CD14-positive monocyte (primary cell): ENCODE results near the gene SSTR5. TPM values are rescaled to one million over a fixed set of nuclear protein-coding genes. Genes with fewer than 3 reads are reported as not detected.

Experiments
- DNase-seq, 3 donors: peaks; one replicate each; pipeline ENCODE4 v3.0.0-alpha.2; 2011 to 2022
- H2AFZ ChIP-seq: 2 replicates; pipeline ENCODE4 v1.6.0; 2012; ENCODE audit warnings: mild to moderate bottlenecking, low read depth, low read length, inconsistent platforms; ENCODE audit not compliant: insufficient read depth, poor library complexity, severe bottlenecking
- H3K27ac ChIP-seq, 2 donors: 1 replicate in 1 of 2; 2 replicates in 1 of 2; pipeline ENCODE4 v1.5.1; 2012 to 2013; ENCODE audit warnings: low read length in 2 of 2, control low read depth in 1 of 2, inconsistent platforms in 1 of 2, low read depth in 1 of 2, mild to moderate bottlenecking in 1 of 2
- H3K27me3 ChIP-seq, 2 donors: one replicate each; pipeline versions ENCODE4 v1.6.0 to v1.6.1; 2011 to 2013; ENCODE audit warnings: low read length in 2 of 2; ENCODE audit not compliant: control insufficient read depth in 2 of 2, insufficient read depth in 2 of 2
- H3K36me3 ChIP-seq, 2 donors: replicated peaks in 1 of 2; 1 replicate in 1 of 2; 2 replicates in 1 of 2; pipeline versions ENCODE4 v1.5.1 to v1.6.1; 2012 to 2013; ENCODE audit warnings: low read length in 2 of 2, control low read depth in 1 of 2, inconsistent platforms in 1 of 2, mild to moderate bottlenecking in 1 of 2; ENCODE audit not compliant: insufficient read depth in 2 of 2, control insufficient read depth in 1 of 2
- H3K4me1 ChIP-seq, 2 donors: 1 replicate in 1 of 2; 2 replicates in 1 of 2; pipeline versions ENCODE4 v1.5.1 to v1.6.1; 2012 to 2013; ENCODE audit warnings: low read length in 2 of 2, control low read depth in 1 of 2, inconsistent platforms in 1 of 2, mild to moderate bottlenecking in 1 of 2, moderate library complexity in 1 of 2; ENCODE audit not compliant: insufficient read depth in 2 of 2, control insufficient read depth in 1 of 2
- H3K4me2 ChIP-seq: replicated peaks from 2 replicates; pipeline ENCODE3; 2012; ENCODE audit warnings: low read length, moderate library complexity, mild to moderate bottlenecking; ENCODE audit not compliant: poor library complexity, severe bottlenecking; ENCODE audit errors: extremely low read depth
- H3K4me3 ChIP-seq, 3 experiments: fragments of 200-600 bp in 1 of 3; sonication (generic) in 1 of 3; replicated peaks in 1 of 3; 1 replicate in 2 of 3; 2 replicates in 1 of 3; pipeline ENCODE4 v1.5.1; 2011 to 2013; ENCODE audit warnings: low read length in 3 of 3, mild to moderate bottlenecking in 3 of 3, control low read depth in 2 of 3, low read depth in 2 of 3, inconsistent platforms in 1 of 3, moderate library complexity in 1 of 3
- H3K79me2 ChIP-seq: 2 replicates; pipeline ENCODE4 v1.6.0; 2012; ENCODE audit warnings: mild to moderate bottlenecking, control low read depth, inconsistent platforms, low read length, moderate library complexity; ENCODE audit not compliant: insufficient read depth
- H3K9ac ChIP-seq: 2 replicates; pipeline ENCODE4 v1.6.0; 2017; ENCODE audit warnings: low read length, mild to moderate bottlenecking; ENCODE audit not compliant: insufficient read depth, poor library complexity, severe bottlenecking
- H3K9me3 ChIP-seq, 2 donors: replicated peaks in 1 of 2; 1 replicate in 1 of 2; 2 replicates in 1 of 2; pipeline versions ENCODE4 v1.5.1 to v1.6.1; 2012 to 2013; ENCODE audit warnings: low read length in 2 of 2, control low read depth in 1 of 2; ENCODE audit not compliant: control insufficient read depth in 1 of 2, insufficient read depth in 1 of 2
- H4K20me1 ChIP-seq: 2 replicates; pipeline ENCODE4 v1.6.0; 2012; ENCODE audit warnings: mild to moderate bottlenecking, low read length, control low read depth, moderate library complexity; ENCODE audit not compliant: insufficient read depth
- H3K27ac Mint-ChIP-seq, 7 donors: one replicate each; pipeline ENCODE4 v1.8.0; 2020; ENCODE audit warnings: mild to moderate bottlenecking in 7 of 7, mixed read lengths in 7 of 7, moderate library complexity in 6 of 7, inconsistent platforms in 2 of 7
- H3K27me3 Mint-ChIP-seq, 3 donors: one replicate each; pipeline ENCODE4 v1.8.0; 2021 to 2022; ENCODE audit warnings: low read depth in 3 of 3, mild to moderate bottlenecking in 3 of 3, mixed read lengths in 3 of 3, moderate library complexity in 3 of 3, inconsistent platforms in 1 of 3
- H3K36me3 Mint-ChIP-seq, 2 donors: one replicate each; pipeline ENCODE4 v1.8.0; 2020; ENCODE audit warnings: mixed read lengths in 2 of 2, inconsistent platforms in 1 of 2, mild to moderate bottlenecking in 1 of 2
- H3K4me1 Mint-ChIP-seq: one replicate; pipeline ENCODE4 v1.8.0; 2020; ENCODE audit warnings: mild to moderate bottlenecking, mixed read lengths
- H3K4me3 Mint-ChIP-seq, 2 donors: one replicate each; pipeline ENCODE4 v1.8.0; 2020; ENCODE audit warnings: mild to moderate bottlenecking in 2 of 2, mixed read lengths in 2 of 2, moderate library complexity in 1 of 2
- H3K9me3 Mint-ChIP-seq, 7 donors: one replicate each; pipeline ENCODE4 v1.8.0; 2020 to 2022; ENCODE audit warnings: mixed read lengths in 7 of 7, mild to moderate bottlenecking in 6 of 7, moderate library complexity in 6 of 7, inconsistent platforms in 2 of 7
- WGBS: methylation state at CpG from one replicate; pipeline ENCODE4 v1.1.5; 2013; ENCODE audit warnings: missing lambda C conversion rate; ENCODE audit not compliant: insufficient coverage; 5-methylcytosine and 5-hydroxymethylcytosine counted together
- intact Hi-C, 2 donors: fragments of 100-400 bp; cut with micrococcal nuclease; formaldehyde crosslinking; loops; one replicate each; pipeline versions ENCODE4 v1.15.0 to v1.15.1; 2023
- polyA plus RNA-seq, 3 donors: library from polyadenylated mRNA; depleted of rRNA in 1 of 3; unstranded in 2 of 3; stranded (reverse) in 1 of 3; fragments of 300-500 nt in 2 of 3; fragments of >200 nt in 1 of 3; fragmentation: Illumina TruSeq in 2 of 3; gene quantifications; 1 replicate in 2 of 3; 2 replicates in 1 of 3; pipeline ENCODE4 v1.2.3, GENCODE V29; 2012 to 2021
- TF ChIP-seq, protein P1 (sequence below): fragments of 200-600 bp; IDR thresholded peaks from one replicate; pipeline ENCODE4 v1.8.0; 2022; ENCODE audit warnings: antibody characterized with exemption, mild to moderate bottlenecking

Gene SSTR5
- polyA plus RNA-seq, 3 donors = not detected

- TF ChIP-seq, protein P1, sequence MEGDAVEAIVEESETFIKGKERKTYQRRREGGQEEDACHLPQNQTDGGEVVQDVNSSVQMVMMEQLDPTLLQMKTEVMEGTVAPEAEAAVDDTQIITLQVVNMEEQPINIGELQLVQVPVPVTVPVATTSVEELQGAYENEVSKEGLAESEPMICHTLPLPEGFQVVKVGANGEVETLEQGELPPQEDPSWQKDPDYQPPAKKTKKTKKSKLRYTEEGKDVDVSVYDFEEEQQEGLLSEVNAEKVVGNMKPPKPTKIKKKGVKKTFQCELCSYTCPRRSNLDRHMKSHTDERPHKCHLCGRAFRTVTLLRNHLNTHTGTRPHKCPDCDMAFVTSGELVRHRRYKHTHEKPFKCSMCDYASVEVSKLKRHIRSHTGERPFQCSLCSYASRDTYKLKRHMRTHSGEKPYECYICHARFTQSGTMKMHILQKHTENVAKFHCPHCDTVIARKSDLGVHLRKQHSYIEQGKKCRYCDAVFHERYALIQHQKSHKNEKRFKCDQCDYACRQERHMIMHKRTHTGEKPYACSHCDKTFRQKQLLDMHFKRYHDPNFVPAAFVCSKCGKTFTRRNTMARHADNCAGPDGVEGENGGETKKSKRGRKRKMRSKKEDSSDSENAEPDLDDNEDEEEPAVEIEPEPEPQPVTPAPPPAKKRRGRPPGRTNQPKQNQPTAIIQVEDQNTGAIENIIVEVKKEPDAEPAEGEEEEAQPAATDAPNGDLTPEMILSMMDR = no peak
These were observed 54.0 kb downstream of the SSTR5 start for GRCh38 chr16:1126586-1126985.

DNA sequence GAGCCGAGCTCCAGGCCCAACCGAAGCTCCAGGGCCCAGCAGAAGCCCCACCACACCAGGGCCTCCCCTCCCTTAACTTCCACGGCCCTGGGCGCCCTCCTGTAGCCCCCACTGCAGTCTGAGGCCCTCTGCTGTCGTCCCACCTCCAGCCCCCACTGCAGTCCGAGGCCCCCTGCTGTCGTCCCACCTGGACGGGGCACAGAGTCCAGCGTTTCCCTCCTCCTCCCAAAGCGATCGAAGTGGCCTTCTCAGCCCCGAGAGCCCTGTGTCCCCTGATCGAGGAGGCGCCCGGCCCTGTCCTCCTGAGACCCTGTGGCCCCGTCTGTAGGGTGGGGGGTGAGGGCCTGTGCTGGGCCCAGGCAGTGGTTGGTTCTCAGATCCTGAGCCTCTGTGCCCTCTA is 54.6 kb downstream of the SSTR5 start:
- no peak overlapping the region for H3K4me2 ChIP-seq
- no peaks in the 10 kb centered on the region for H3K4me1 Mint-ChIP-seq
- H3K4me3 ChIP-seq = no peak overlapping the region
- no peaks in the 10 kb centered on the region for H3K79me2 ChIP-seq
- H3K27ac Mint-ChIP-seq = no peak overlapping the region
- no peaks in the 10 kb centered on the region for H3K36me3 ChIP-seq
- H3K36me3 Mint-ChIP-seq = no peaks in the 10 kb centered on the region
- intact Hi-C loops = no loop called here
- no peaks in the 10 kb centered on the region for H3K9me3 ChIP-seq
- no peaks in the 10 kb centered on the region for H3K27me3 ChIP-seq
- DNase-seq = no peak
- TF ChIP-seq, protein P1 = no peak
- peaks cover 0 to 4% (median 0%) of the 10 kb centered on the region in 7 donors for H3K9me3 Mint-ChIP-seq
- no peak overlapping the region for H2AFZ ChIP-seq
- H4K20me1 ChIP-seq = no peaks in the 10 kb centered on the region
- no peak overlapping the region for H3K27ac ChIP-seq
- 49% methylated on average over 8 of the region's 16 CpGs for WGBS
- H3K4me1 ChIP-seq = no peaks in the 10 kb centered on the region
- no peak overlapping the region for H3K9ac ChIP-seq
- no peak overlapping the region for H3K4me3 Mint-ChIP-seq
- peaks cover 0 to 4% (median 2%) of the 10 kb centered on the region in 3 donors for H3K27me3 Mint-ChIP-seq

More at GRCh38 chr16:1126586-1126985, 54.0 kb downstream of the SSTR5 start:
- Mint-ChIP-seq H3K36me3 (no peaks in the 10 kb centered on the region), H3K27ac (no peak overlapping the region), H3K27me3 (peaks cover 0 to 4% (median 2%) of the 10 kb centered on the region in 3 donors), H3K9me3 (peaks cover 0 to 4% (median 0%) of the 10 kb centered on the region in 7 donors), H3K4me3 (no peak overlapping the region), H3K4me1 (no peaks in the 10 kb centered on the region)
- Histone ChIP-seq H3K27me3 (no peaks in the 10 kb centered on the region), H3K4me3 (no peak overlapping the region), H4K20me1 (no peaks in the 10 kb centered on the region), H3K27ac (no peak overlapping the region), H2AFZ (no peak overlapping the region), H3K36me3 (no peaks in the 10 kb centered on the region), H3K79me2 (no peaks in the 10 kb centered on the region), H3K9ac (no peak overlapping the region), H3K4me1 (no peaks in the 10 kb centered on the region), H3K4me2 (no peak overlapping the region), H3K9me3 (no peaks in the 10 kb centered on the region)
- no peak for DNase-seq
- intact Hi-C loops = no loop called here
- 39% methylated on average over 9 of the region's 10 CpGs for WGBS
